Nephron progenitor cell (in vitro differentiated cells): ENCODE results near the gene SWSAP1.
A peak's percentile ranks its signal among the peaks of the same experiment; 100 is the strongest.

Experiments used
- DNase-seq: peaks from one replicate; pipeline ENCODE4 v3.0.0; 2021
- H3K27ac Mint-ChIP-seq: 2 replicates; pipeline ENCODE4 v1.8.0; 2021; ENCODE audit warnings: mild to moderate bottlenecking, moderate library complexity, mixed read lengths
- H3K27me3 Mint-ChIP-seq: 2 replicates; pipeline ENCODE4 v1.8.0; 2021; ENCODE audit warnings: mild to moderate bottlenecking, low read depth, mixed read lengths; ENCODE audit not compliant: poor library complexity
- H3K36me3 Mint-ChIP-seq: 2 replicates; pipeline ENCODE4 v1.8.0; 2021; ENCODE audit warnings: low read depth, mixed read lengths
- H3K4me1 Mint-ChIP-seq: 2 replicates; pipeline ENCODE4 v1.8.0; 2021; ENCODE audit warnings: mixed read lengths
- H3K4me3 Mint-ChIP-seq: 2 replicates; pipeline ENCODE4 v1.8.0; 2021; ENCODE audit warnings: mild to moderate bottlenecking, moderate library complexity, mixed read lengths
- H3K9me3 Mint-ChIP-seq: 2 replicates; pipeline ENCODE4 v1.8.0; 2021; ENCODE audit warnings: mild to moderate bottlenecking, moderate library complexity, mixed read lengths
- TF ChIP-seq, protein P1 (sequence below): fragments of 200-600 bp; sonication (generic); IDR thresholded peaks from 2 replicates; pipeline ENCODE4 v1.5.0; 2021; ENCODE audit warnings: antibody characterized with exemption

The SWSAP1 gene, protein sequence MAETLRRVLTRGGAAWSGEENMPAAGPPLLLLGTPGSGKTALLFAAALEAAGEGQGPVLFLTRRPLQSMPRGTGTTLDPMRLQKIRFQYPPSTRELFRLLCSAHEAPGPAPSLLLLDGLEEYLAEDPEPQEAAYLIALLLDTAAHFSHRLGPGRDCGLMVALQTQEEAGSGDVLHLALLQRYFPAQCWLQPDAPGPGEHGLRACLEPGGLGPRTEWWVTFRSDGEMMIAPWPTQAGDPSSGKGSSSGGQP

DNA sequence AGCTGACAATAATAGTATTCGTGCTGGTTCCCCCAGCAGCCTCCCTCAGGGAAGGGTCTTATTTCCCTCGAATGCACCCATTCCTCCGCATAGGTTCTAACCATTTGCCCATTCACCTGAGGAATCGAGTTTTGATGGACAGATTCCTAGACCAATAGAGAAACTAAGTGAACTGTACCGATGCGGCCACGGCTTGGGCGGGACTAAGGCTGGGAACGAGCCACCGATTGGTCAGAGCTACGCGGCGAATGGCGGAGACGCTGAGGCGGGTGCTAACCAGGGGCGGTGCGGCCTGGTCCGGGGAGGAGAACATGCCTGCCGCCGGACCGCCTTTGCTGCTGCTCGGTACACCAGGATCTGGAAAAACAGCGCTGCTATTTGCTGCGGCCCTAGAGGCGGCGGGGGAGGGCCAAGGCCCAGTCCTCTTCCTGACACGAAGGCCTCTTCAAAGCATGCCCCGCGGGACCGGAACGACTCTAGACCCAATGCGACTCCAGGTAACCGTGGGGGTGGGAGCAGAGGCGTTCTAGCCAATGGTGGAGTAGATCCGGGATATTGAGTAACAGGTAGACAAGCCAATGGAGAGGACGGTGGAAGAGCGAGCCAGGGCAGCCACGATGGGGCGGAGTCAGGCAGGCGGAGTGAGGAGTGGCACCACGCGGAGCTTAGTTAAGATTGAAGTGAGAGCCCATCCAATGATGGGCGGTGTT, at the start of gene SWSAP1:
Gene SWSAP1 (plus strand): TSS at position 234 of the 710 bp plus-strand sequence. CDS start 15 bp downstream, at position 249.
- Mint-ChIP-seq H3K4me1 (peaks cover 13% of the 10 kb centered on the region), H3K27ac (no peak within 1 kb of the TSS), H3K27me3 (peaks cover 4% of the 10 kb centered on the region), H3K4me3 (no peak within 1 kb of the TSS), H3K36me3 (peaks cover 5% of the 10 kb centered on the region), H3K9me3 (no peaks in the 10 kb centered on the region)
- DNase-seq = peak; percentile 96
- TF ChIP-seq, protein P1, sequence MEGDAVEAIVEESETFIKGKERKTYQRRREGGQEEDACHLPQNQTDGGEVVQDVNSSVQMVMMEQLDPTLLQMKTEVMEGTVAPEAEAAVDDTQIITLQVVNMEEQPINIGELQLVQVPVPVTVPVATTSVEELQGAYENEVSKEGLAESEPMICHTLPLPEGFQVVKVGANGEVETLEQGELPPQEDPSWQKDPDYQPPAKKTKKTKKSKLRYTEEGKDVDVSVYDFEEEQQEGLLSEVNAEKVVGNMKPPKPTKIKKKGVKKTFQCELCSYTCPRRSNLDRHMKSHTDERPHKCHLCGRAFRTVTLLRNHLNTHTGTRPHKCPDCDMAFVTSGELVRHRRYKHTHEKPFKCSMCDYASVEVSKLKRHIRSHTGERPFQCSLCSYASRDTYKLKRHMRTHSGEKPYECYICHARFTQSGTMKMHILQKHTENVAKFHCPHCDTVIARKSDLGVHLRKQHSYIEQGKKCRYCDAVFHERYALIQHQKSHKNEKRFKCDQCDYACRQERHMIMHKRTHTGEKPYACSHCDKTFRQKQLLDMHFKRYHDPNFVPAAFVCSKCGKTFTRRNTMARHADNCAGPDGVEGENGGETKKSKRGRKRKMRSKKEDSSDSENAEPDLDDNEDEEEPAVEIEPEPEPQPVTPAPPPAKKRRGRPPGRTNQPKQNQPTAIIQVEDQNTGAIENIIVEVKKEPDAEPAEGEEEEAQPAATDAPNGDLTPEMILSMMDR = no peak

DNA sequence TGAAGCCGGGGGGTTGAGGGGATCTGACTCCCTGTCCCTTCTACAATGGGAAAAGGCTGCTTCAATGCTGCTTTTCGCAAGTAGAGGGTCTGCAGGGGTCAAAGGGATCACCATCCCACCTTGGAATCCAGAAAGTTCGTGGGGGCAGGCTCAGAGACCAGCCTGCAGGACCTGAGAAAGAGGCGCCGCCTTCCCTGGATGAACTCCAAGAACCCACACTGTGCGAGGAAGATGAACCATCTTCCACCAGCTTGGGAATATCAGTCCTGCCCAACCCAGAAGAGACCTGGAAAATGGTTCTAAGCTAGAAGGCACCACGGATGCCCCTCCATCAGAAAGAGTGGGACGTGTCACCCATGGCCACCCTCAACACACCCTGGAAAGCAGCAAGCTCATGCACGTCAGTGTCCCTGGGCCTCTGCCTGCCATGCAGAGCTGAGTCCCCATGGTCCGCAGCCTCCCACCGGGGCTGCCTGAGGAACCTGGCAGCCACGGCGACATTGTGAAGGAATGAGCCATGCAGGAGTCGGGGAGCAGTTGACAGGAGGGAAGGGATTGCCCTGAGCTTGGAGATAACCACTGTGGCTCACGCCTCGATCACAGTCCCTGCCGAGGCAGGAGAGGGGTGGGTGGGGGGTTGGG, 49.6 kb upstream of the SWSAP1 start:
- H3K27ac Mint-ChIP-seq = peak overlapping the region; percentile 86
- H3K4me1 Mint-ChIP-seq = peaks cover 46% of the 10 kb centered on the region

DNA sequence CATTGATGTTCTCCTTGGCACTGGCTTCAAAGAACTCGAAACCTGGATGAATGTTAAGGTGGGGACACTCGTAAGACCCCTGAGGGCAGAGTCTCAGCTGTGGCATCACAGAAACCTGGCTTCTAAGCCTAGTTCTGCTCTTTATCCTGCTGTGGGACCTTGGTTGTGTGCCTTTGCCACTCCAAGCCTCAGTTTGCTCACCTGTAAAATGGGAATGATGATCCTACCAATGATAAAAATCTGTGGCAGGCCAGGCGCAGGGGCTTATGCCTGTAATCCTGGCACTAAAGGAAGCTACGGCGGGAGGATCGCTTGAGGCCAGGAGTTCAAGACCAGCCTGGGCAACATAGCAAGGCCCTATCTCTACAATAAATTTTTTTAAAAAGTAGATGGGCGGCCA, 48.9 kb upstream of the SWSAP1 start:
- H3K4me1 Mint-ChIP-seq = peaks cover 50% of the 10 kb centered on the region
- no peak for DNase-seq
- H3K9me3 Mint-ChIP-seq = no peaks in the 10 kb centered on the region
- H3K36me3 Mint-ChIP-seq = peaks cover 21% of the 10 kb centered on the region
- no peak overlapping the region for H3K27ac Mint-ChIP-seq
- H3K4me3 Mint-ChIP-seq = no peak overlapping the region
- TF ChIP-seq, protein P1 = no peak
- H3K27me3 Mint-ChIP-seq = no peaks in the 10 kb centered on the region

More for the DNA sequence above, 49.6 kb upstream of the SWSAP1 start:
- no peak for DNase-seq
- TF ChIP-seq, protein P1 = no peak
- H3K27me3 Mint-ChIP-seq = no peaks in the 10 kb centered on the region
- no peaks in the 10 kb centered on the region for H3K9me3 Mint-ChIP-seq
- H3K36me3 Mint-ChIP-seq = peaks cover 16% of the 10 kb centered on the region
- H3K4me3 Mint-ChIP-seq = no peak overlapping the region

DNA sequence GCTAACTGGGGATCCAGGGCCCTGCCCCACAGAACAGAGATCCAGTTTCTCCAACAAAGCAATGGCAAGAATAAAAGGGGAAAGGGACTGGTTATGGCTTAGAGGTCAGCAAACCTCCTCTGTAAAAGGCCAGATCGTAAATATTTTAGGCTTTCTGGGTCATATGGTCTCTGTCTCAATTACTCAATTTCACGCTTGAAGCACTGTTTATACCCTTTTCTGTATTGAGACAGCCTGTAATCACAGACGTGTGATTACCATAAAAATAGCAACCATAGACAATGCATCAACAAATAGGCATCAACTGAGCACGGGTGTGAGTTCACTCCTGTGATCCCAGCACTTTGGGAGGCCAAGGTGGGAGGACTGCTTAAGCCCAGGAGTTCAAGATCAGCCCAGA, 44.3 kb upstream of the SWSAP1 start:
- Mint-ChIP-seq H3K4me3 (no peak overlapping the region), H3K9me3 (no peaks in the 10 kb centered on the region), H3K27ac (peak overlapping the region; percentile 80), H3K4me1 (peaks cover 8% of the 10 kb centered on the region), H3K36me3 (peaks cover 39% of the 10 kb centered on the region), H3K27me3 (no peaks in the 10 kb centered on the region)
- no peak for DNase-seq
- TF ChIP-seq, protein P1 = no peak

DNA sequence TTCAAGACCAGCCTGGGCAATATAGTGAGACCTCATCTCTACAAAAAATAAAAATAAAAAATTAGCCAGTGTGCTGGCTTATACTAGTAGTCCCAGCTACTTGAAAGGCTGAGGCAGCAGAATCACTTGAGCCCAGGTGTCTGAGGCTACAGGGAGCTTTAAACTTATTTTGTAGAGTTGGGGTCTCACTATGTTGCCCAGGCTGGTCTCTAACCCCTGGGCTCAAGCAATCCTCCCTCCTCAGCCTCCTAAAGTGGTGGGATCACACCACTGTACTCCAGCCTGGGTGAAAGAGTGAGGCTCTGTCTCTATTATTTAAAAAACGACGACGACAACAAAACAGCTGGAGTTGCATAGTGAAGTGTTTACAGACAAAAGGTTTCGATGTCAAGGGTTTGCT, 43.0 kb upstream of the SWSAP1 start:
- peaks cover 52% of the 10 kb centered on the region for H3K36me3 Mint-ChIP-seq
- no peaks in the 10 kb centered on the region for H3K9me3 Mint-ChIP-seq
- no peaks in the 10 kb centered on the region for H3K27me3 Mint-ChIP-seq
- H3K4me3 Mint-ChIP-seq = no peak overlapping the region
- no peak for DNase-seq
- no peak overlapping the region for H3K27ac Mint-ChIP-seq
- peaks cover 8% of the 10 kb centered on the region for H3K4me1 Mint-ChIP-seq
- TF ChIP-seq, protein P1 = no peak
